HG02678 (cell line): Measurements from ENCODE around the gene LPP.

Experiments
- ATAC-seq: cut with Tn5 transposase; IDR thresholded peaks from one replicate; pipeline ENCODE4 v1.9.1; 2021; ENCODE audit warnings: mild to moderate bottlenecking, moderate library complexity; ENCODE audit not compliant: unreplicated experiment

The LPP gene

GRCh38 chr3:188218603-188219002 is 64.6 kb downstream of the LPP start:
- no peak for ATAC-seq

DNA sequence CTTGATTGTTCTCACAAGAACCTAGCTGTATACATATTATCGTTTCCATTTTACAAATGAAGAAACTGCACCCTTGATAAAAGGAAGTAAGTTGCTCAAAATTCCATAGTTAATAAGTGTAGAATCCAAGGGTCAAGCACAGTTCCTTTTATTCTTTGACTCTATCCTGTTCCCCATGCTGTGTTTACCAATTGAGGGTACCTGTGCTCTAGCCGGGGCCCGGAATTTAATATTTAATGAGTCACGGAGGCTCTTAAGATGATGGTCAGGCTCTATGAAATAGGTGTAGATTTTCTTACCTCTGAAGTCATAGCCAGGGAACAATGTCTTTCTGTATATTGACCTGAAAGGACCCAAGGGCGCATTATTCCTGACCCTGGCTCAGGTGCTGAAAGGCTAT is 65.2 kb downstream of the LPP start:
- no peak for ATAC-seq

DNA sequence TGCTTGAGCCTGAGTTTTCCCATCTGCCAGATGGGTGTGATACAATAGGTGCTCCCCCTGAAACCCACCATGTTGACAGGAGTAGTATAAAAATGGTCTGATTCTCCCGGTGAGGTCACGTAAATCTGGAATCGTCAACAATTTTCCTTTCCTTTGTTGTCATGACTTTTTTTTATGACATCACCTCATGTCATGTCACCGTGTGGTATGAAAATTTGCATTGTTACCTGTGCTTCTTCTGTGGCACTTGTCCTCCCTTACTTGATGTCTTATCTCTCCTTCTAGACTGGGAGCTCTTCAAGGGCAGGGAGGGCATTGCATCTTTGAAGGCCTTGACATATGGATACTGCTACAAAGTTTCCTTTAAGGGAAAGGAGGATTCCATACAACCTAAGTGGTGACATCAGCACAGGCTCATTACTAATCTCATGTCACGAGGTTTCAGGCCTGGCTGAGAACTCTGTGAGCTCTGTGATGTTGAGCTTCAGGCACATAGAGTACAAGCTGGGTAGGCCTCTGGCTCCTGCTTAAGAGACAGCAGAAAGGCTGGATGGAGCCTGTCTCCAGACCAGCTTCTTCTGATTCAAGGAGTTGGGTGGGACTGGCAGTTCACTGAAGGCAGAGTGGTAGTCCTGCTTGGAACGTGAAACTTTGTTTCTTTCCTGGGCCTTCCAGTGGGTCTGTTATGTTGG is 66.3 kb downstream of the LPP start:
- no peak for ATAC-seq

- ATAC-seq: no peak
These were observed 67.2 kb downstream of the LPP start for GRCh38 chr3:188220988-188221818.

- ATAC-seq: no peak
These were observed 70.0 kb downstream of the LPP start for GRCh38 chr3:188223936-188224335.

DNA sequence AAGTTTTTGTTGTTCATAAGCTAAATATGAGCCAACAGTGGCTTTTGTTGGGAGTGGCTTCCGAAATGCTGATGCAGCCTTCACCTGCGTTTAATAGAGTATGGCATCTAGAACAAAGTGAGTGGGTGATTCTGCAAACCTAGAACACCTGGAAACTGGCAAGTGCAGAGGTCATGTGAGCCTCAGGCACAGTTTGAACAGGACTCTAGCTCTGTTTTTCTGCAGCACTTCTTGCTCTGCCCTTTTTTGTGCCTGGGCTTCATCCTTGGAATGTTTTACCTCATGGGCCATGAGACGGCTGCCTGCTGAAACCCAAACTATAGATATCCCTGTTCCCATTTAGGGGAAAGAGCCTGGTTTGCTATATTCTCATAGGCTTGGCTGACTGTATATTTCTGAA is 73.5 kb downstream of the LPP start:
- no peak for ATAC-seq

DNA sequence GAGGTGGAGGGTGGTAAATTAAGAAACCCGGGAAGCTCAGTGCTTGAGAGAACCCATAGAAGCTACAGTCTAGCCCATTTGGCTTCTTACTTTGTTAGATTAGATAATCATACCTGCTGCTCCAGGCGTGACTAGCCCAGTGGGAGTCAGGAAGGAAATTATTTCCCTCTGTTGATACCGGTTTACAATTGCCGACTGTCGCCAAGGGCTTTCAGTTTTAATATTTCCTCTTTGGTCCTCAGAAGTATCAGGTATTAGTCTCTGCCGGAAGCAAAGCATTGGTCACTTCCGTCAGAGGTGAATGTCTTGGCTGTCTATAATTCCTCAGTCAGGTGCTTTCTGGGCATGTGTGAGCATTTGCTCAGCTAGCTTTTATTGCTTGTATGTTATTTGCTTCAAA is 75.2 kb downstream of the LPP start:
- no peak for ATAC-seq

DNA sequence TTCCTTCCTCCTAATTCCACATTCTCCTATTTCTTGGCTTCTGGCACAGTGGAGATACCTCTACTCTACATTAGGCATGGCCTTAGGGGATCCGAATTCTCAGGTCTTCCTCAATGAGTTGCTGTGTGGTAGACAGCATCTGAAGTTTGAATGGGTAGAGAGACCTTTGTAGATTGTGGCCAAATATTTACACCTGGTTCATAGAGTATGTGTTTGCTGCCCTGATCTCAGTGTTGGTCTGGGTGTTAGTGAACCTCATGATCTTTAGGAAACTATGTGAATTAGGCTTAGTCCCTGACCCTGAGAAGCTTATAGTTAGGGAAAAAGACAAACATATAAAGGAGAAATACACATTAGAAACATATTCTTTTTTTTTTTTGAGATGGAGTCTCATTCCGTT is 75.8 kb downstream of the LPP start:
- no peak for ATAC-seq

GRCh38 chr3:188230962-188231361 is 77.0 kb downstream of the LPP start:
- no peak for ATAC-seq

GRCh38 chr3:188231456-188231855 is 77.5 kb downstream of the LPP start:
- no peak for ATAC-seq

- ATAC-seq: no peak
These were observed 78.7 kb downstream of the LPP start for GRCh38 chr3:188232656-188233055.

GRCh38 chr3:188233320-188233719 is 79.4 kb downstream of the LPP start:
- no peak for ATAC-seq

GRCh38 chr3:188234132-188234531 is 80.2 kb downstream of the LPP start:
- no peak for ATAC-seq

- ATAC-seq: no peak
These were observed 82.3 kb downstream of the LPP start for GRCh38 chr3:188236271-188236670.

DNA sequence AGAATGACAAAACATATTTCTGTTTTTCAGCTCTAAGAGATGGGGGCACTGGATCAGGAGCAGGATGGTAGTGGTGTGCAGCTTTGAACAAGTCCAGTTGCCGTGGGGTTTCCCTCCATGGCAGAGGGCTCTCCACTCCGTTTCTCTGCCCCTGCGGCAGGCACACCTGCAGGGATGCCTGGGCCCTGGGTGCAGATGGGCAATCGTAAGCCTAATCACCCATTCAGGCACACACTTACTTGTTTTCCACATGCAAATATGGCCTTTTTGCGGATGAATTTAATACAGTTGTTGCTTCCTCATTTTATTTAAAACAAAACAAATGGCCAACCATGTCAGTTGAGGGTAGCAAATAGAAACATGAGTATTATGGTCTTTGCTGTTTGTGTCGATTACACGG is 85.1 kb downstream of the LPP start:
- ATAC-seq: no peak

- ATAC-seq: no peak
These were observed 85.6 kb downstream of the LPP start for GRCh38 chr3:188239577-188239976.

DNA sequence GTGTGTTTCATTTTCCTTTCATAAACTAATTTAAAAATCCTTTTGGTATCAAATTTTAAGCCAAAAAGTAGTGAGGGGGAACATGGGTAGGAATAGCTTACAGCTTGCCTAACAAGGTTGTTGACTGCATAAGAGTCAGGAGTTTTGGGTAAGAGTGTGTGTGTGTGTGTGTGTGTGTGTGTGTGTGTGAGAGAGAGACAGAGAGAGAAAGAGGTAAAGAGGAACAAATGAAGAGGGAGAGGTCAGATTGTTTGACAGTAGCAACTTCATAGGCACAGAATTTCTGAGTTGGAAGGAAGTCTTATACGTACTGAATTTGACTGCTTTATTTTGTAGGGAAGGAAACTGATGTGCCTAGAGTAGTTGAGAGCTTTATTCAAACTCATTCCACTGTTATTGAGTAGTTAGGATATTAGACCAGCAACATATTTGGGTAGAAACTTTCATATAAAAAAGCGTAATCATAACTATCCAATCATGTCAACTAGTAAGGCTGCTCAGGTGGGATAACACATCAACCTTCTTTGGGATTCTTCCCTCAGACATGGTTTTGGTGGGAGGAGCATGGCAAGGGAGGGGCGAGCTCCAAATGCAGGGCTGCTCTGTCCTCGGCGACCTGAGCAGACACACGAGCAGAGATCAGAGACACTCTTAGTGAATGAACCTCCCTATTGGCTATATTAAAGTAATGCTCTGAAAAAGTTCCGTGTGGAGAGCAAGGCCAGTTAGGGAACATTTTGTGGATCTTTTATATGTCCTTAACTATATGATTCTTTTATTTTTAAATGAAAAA is 86.4 kb downstream of the LPP start:
- ATAC-seq: no peak

DNA sequence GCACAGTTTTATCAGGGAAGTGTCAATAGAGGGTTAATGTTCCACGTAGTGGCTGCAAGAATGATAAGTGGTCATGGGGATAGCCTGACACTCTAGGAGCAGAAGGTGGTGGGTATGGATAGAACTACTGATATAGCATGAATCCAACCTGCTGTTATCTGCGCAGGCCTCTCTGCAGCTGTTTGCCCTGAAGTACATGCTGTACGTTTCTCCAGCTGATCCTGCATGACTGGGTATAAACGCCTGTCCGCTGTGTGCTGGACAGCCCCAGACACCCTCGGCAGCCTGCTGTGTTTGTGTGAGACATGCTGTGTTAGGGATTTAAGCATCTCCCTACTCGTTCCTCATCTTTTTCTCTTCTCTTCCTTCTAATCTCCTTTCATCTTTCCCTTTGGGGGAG is 87.1 kb downstream of the LPP start:
- ATAC-seq: no peak

- ATAC-seq: no peak
These were observed 87.9 kb downstream of the LPP start for GRCh38 chr3:188241883-188242282.

DNA sequence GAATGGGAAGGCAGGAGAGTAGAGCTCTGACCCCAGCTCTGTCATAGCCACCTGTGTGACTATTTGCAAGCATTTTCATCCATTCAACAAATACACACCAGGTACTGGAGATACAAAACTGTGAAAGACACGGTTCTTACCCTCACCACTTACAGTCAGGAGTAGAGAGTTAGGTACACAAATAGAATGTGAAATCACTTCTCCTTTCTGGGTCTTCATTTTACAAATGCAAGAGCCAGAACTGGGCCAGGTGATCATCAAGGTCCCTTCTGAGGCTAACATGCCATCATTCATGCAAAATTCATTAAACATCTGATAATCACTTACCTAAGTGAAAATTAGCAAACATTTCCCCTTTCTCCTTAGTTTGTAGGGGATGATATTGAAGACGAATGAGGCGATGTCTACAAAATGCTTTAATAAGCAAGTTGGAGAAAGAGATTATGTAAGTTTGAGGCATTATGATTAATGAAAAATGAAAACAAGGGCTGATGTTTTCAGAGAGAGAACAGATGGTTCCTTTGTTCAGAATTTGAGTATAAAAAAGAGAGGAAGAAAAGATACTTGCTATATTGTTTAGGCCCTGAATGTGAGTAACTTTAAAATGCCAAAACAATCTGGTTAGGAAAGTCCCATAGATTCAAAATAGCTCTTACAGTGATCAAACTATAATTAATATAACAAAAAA is 88.6 kb downstream of the LPP start:
- no peak for ATAC-seq

- ATAC-seq: no peak
These were observed 89.3 kb downstream of the LPP start for GRCh38 chr3:188243124-188243795.
